ENCODE data around the gene STUB1. TPM values are rescaled to one million over a fixed set of nuclear protein-coding genes. Genes with fewer than 3 reads are reported as not detected.

Gene STUB1
- total and polyA plus RNA-seq, 2 donors (not counting 3 experiments of a cell fraction or from before 2014, with no cell fraction given), result 107 to 147 TPM

- peaks cover 13% of the 10 kb centered on the region for H3K79me2 ChIP-seq (ENCODE audit: control insufficient read depth, insufficient read depth, low read length)
- no peak for DNase-seq (ENCODE audit: low read depth, low spot score)
- no peak overlapping the region for H2AFZ ChIP-seq (ENCODE audit: low read depth, low read length)
- no peak overlapping the region for H3K4me2 ChIP-seq (ENCODE audit: insufficient read depth, low read length)
- H3K9ac ChIP-seq (replicated peaks; ENCODE audit: extremely low read depth, insufficient read depth, low read length), result no peak overlapping the region
- H3K36me3 ChIP-seq (ENCODE audit: control insufficient read depth in 2 of 2, extremely low read depth in 1 of 2, insufficient read depth in 2 of 2, low read length in 2 of 2), result peaks cover 5 to 35% of the 10 kb centered on the region in 2 experiments
- H3K27ac ChIP-seq (ENCODE audit: insufficient read depth, low read depth, low read length), result no peak overlapping the region
- FAIRE-seq, result no peak
- no peaks in the 10 kb centered on the region for H3K9me3 ChIP-seq (replicated peaks; ENCODE audit: control insufficient read depth, insufficient read depth, low read length)
- POLR2A ChIA-PET, result no interaction called here
- dilution Hi-C loops (cut with MboI; ENCODE audit: extremely low pct_ligation_motif_present, low sequenced_read_pairs), result no loop called here
- H4K20me1 ChIP-seq (replicated peaks; ENCODE audit: control insufficient read depth, extremely low read depth, insufficient read depth, low read length), result no peaks in the 10 kb centered on the region
- no peak overlapping the region for H3K4me3 ChIP-seq (replicated peaks in 1 of 3; ENCODE audit: insufficient read depth in 1 of 3, low read depth in 1 of 3, low read length in 3 of 3)
- no peaks in the 10 kb centered on the region for H3K4me1 ChIP-seq (ENCODE audit: control insufficient read depth, extremely low read depth, insufficient read depth, low read length)
- intact Hi-C loops (cut with micrococcal nuclease), result no loop called here
- CTCF ChIA-PET, result no interaction called here
- no peaks in the 10 kb centered on the region for H3K27me3 ChIP-seq (ENCODE audit: control insufficient read depth in 2 of 2, insufficient read depth in 2 of 2, low read length in 2 of 2)
- TF ChIP-seq FOS (IDR thresholded peaks at IDR 0.05; ENCODE audit: borderline replicate concordance, insufficient read depth, low read length), result no peak
- TF ChIP-seq JUN (IDR thresholded peaks at IDR 0.05; ENCODE audit: borderline replicate concordance, insufficient read depth, insufficient read length, low read depth), result no peak
- TF ChIP-seq CTCF (IDR thresholded peaks at IDR 0.05; ENCODE audit: extremely low read depth in 1 of 2, insufficient read depth in 1 of 2, low read depth in 1 of 2, low read length in 2 of 2), result no peak
- TF ChIP-seq EZH2 (IDR thresholded peaks at IDR 0.05; ENCODE audit: borderline replicate concordance, low read depth, low read length, severe bottlenecking), result no peak
- no peak for TF ChIP-seq GATA2 (IDR thresholded peaks at IDR 0.05; ENCODE audit: insufficient read depth, insufficient read length, low read depth, low read length)
- TF ChIP-seq POLR2AphosphoS5 (IDR thresholded peaks at IDR 0.05; ENCODE audit: insufficient read depth, low read depth, low read length), result no peak
- TF ChIP-seq MYC (IDR thresholded peaks at IDR 0.05; ENCODE audit: low read depth, low read length), result no peak
- TF ChIP-seq MAX (IDR thresholded peaks at IDR 0.05; ENCODE audit: insufficient read depth, insufficient read length), result no peak
- TF ChIP-seq POLR2A (IDR thresholded peaks at IDR 0.05; ENCODE audit: low read depth, low read length), result no peak
- H3K9me1 ChIP-seq (replicated peaks; ENCODE audit: control insufficient read depth, extremely low read depth, insufficient read depth, low read length), result no peaks in the 10 kb centered on the region
- TSS peak; percentile 12 for BruUV-seq (replicated peaks)
Measured at GRCh38 chr16:673399-673991, 6.7 kb upstream of the STUB1 start.

Measured in endothelial cell of umbilical vein (primary cell).